Neuron (in vitro differentiated cells): Measurements from ENCODE around the gene LCN10.
"Not testable (repeated sequence)": the region's sequence is repeated elsewhere in the genome, so short reads cannot be mapped to it uniquely, and the experiment has no call there.

ENCODE experiments used
- H2AFZ ChIP-seq: one replicate; pipeline ENCODE4 v1.6.1; 2013; ENCODE audit warnings: low read depth, mild to moderate bottlenecking, inconsistent platforms, low read length, moderate library complexity
- H3K27me3 ChIP-seq: one replicate; pipeline ENCODE4 v1.6.1; 2013; ENCODE audit warnings: low read length; ENCODE audit not compliant: insufficient read depth
- H3K36me3 ChIP-seq: one replicate; pipeline ENCODE4 v1.6.1; 2013; ENCODE audit warnings: low read length; ENCODE audit not compliant: insufficient read depth
- H3K4me1 ChIP-seq: one replicate; pipeline ENCODE4 v1.6.1; 2013; ENCODE audit warnings: low read length; ENCODE audit not compliant: insufficient read depth
- H3K4me3 ChIP-seq: 2 replicates; pipeline ENCODE4 v1.5.1; 2013; ENCODE audit warnings: mild to moderate bottlenecking, low read length, moderate library complexity
- H3K9me3 ChIP-seq: one replicate; pipeline ENCODE4 v1.6.1; 2013; ENCODE audit warnings: low read length

The LCN10 gene

DNA sequence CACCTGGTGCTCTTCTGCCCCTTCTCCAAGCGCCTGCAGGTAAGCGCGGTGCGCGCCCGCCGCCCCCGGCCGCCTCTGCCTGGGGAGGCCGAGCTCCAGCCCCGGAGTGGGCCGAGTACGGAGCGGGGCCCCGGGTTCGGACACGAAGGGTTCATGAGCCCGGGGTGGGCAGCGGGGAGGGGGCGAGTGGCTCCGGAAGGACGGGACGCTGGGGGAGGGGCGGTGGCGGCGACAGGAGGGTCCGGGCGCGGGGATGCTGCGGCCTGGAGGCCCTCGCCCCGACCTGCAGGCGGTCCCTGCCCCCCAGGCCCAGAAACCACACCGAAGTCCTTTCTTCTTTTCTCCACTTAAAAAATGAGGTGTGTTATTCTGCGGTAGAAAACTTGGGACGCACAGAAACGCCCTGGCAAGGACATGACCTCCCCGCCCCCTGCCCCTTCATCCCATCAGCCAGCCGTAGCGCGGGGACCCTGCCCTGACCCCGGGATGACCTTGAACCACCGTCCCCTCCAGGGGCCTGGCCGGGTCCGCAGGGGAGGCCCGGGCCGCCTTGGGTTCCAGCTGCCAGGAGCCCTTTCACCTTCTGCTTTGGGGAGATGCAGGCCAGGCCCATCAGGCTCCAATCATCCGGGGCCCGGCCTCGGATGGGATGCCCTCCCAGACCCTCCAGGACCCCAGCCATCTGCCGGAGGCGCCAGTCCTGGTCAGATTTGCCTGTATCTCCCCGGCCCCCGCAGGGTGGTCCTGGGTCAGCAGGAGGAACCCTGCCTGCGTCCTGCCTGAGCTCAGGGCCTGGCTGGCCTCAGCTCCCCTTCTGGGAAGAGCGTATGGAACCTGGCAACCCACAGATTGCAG is 29.8 kb downstream of the LCN10 start:
- no peak overlapping the region for H2AFZ ChIP-seq
- H3K9me3 ChIP-seq = peaks cover 3% of the 10 kb centered on the region
- peaks cover 20% of the 10 kb centered on the region for H3K4me1 ChIP-seq
- H3K36me3 ChIP-seq = peaks cover 6% of the 10 kb centered on the region
- peaks cover 9% of the 10 kb centered on the region for H3K27me3 ChIP-seq
- peak overlapping the region; percentile 94 for H3K4me3 ChIP-seq

GRCh38 chr9:136711751-136712689 is 30.7 kb downstream of the LCN10 start, which contains the start of gene DIPK1B:
Gene DIPK1B (plus strand): TSS chr9:136712572. CDS start chr9:136712666, 94 bp downstream.
- peak within 1 kb of the TSS; percentile 94 for H3K4me3 ChIP-seq
- H3K27me3 ChIP-seq = peaks cover 9% of the 10 kb centered on the region
- H2AFZ ChIP-seq = peak within 1 kb of the TSS; percentile 80
- H3K9me3 ChIP-seq = peaks cover 6% of the 10 kb centered on the region
- peaks cover 6% of the 10 kb centered on the region for H3K36me3 ChIP-seq
- H3K4me1 ChIP-seq = peaks cover 20% of the 10 kb centered on the region

GRCh38 chr9:136711219-136711648 is 31.5 kb downstream of the LCN10 start:
- peaks cover 20% of the 10 kb centered on the region for H3K4me1 ChIP-seq
- H3K4me3 ChIP-seq = not testable (repeated sequence)

GRCh38 chr9:136710543-136710942 is 32.2 kb downstream of the LCN10 start:
- H3K36me3 ChIP-seq = no peaks in the 10 kb centered on the region
- H3K9me3 ChIP-seq = peaks cover 6% of the 10 kb centered on the region
- H3K4me1 ChIP-seq = peaks cover 20% of the 10 kb centered on the region
- no peak overlapping the region for H2AFZ ChIP-seq
- no peak overlapping the region for H3K4me3 ChIP-seq
- peaks cover 9% of the 10 kb centered on the region for H3K27me3 ChIP-seq

More at GRCh38 chr9:136711219-136711648, 31.5 kb downstream of the LCN10 start:
- not testable (repeated sequence) for H2AFZ ChIP-seq, H3K36me3 ChIP-seq, H3K9me3 ChIP-seq, H3K27me3 ChIP-seq

GRCh38 chr9:136709454-136710109 is 33.2 kb downstream of the LCN10 start:
- Histone ChIP-seq H3K36me3 (no peaks in the 10 kb centered on the region), H3K4me1 (peaks cover 20% of the 10 kb centered on the region), H2AFZ (no peak overlapping the region), H3K9me3 (peaks cover 6% of the 10 kb centered on the region), H3K27me3 (peaks cover 13% of the 10 kb centered on the region), H3K4me3 (no peak overlapping the region)

GRCh38 chr9:136707849-136708517 is 34.8 kb downstream of the LCN10 start:
- Histone ChIP-seq H3K4me3 (no peak overlapping the region), H2AFZ (no peak overlapping the region), H3K36me3 (no peaks in the 10 kb centered on the region), H3K27me3 (peaks cover 13% of the 10 kb centered on the region), H3K4me1 (peaks cover 6% of the 10 kb centered on the region), H3K9me3 (peaks cover 6% of the 10 kb centered on the region)

DNA sequence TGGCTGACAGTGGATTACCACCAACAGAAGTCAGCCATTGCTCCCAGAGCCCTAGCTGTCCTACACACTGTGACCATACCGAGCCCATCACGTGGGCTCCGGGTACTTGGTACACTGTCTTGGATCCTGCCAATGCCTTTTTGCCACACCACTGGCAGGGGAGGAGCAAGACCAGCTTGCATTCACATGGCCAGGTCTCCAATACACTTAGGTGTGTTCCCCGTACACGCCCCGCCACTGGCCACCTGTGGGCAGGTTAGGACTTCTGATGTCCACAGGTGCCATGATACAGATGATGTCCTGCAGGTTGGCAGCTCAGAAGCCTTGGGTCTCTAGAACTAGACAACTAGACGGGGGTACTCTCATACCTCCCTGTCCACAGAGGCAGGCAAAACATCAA is 35.7 kb downstream of the LCN10 start:
- Histone ChIP-seq H3K4me3 (no peak overlapping the region), H3K9me3 (peaks cover 6% of the 10 kb centered on the region), H3K27me3 (peaks cover 13% of the 10 kb centered on the region), H2AFZ (no peak overlapping the region), H3K4me1 (peaks cover 5% of the 10 kb centered on the region), H3K36me3 (no peaks in the 10 kb centered on the region)

DNA sequence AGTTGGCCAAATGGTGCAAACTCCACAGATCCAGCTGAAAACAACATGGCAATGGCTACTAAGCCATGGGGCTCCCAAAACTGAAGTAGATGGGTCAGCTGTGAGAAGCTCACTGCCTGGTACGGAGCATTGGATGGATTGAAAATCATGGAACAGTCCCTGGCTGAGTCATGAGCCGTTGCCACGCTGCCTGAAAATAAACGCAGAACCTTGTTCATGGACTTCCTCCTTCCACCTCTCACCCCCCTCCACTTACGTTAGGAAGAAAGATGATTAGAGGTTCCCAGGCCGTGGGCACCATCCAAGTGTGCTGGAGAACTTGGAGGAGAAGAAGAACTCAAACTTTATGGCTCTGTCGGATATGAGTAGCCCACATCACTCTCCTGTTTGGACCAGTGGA is 37.2 kb downstream of the LCN10 start:
- H3K4me1 ChIP-seq = no peaks in the 10 kb centered on the region
- peaks cover 23% of the 10 kb centered on the region for H3K27me3 ChIP-seq
- no peak overlapping the region for H2AFZ ChIP-seq
- H3K9me3 ChIP-seq = peaks cover 6% of the 10 kb centered on the region
- no peak overlapping the region for H3K4me3 ChIP-seq
- no peaks in the 10 kb centered on the region for H3K36me3 ChIP-seq

DNA sequence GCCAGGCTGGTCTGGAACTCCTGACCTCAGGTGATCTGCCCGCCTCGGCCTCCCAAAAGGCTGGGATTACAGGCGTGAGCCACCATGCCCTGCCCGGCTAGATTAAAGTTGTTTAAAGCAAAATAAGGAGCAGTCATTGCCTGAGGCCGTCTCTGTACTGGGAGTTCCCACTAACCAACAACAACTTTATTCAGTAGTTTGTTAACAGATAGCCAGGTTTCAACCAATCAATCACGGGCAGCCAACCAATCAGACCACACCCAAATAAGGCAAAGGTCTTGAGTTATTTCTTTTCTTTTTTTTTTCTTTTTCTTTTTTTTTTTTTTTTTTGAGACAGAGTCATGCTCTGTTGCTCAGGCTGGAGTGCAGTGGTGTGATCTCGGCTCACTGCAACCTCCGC is 38.0 kb downstream of the LCN10 start:
- H2AFZ ChIP-seq, H3K4me1 ChIP-seq, H3K9me3 ChIP-seq, H3K36me3 ChIP-seq, H3K4me3 ChIP-seq: not testable (repeated sequence)
- peaks cover 22% of the 10 kb centered on the region for H3K27me3 ChIP-seq

- no peaks in the 10 kb centered on the region for H3K4me1 ChIP-seq
- peaks cover 16% of the 10 kb centered on the region for H3K27me3 ChIP-seq
- H3K9me3 ChIP-seq = peaks cover 6% of the 10 kb centered on the region
- no peaks in the 10 kb centered on the region for H3K36me3 ChIP-seq
- no peak overlapping the region for H2AFZ ChIP-seq
- H3K4me3 ChIP-seq = no peak overlapping the region
Observed at GRCh38 chr9:136703276-136703860, 39.4 kb downstream of the LCN10 start.

- H3K4me3 ChIP-seq = no peak overlapping the region
- H3K9me3 ChIP-seq = no peaks in the 10 kb centered on the region
- no peak overlapping the region for H2AFZ ChIP-seq
- no peaks in the 10 kb centered on the region for H3K4me1 ChIP-seq
- no peaks in the 10 kb centered on the region for H3K36me3 ChIP-seq
- H3K27me3 ChIP-seq = peaks cover 16% of the 10 kb centered on the region
Observed at GRCh38 chr9:136701668-136702053, 41.1 kb downstream of the LCN10 start.
